ENCODE measurements around the gene ARFGAP1.
A peak's percentile ranks its signal among the peaks of the same experiment; 100 is the strongest.

ARFGAP1 gene

DNA sequence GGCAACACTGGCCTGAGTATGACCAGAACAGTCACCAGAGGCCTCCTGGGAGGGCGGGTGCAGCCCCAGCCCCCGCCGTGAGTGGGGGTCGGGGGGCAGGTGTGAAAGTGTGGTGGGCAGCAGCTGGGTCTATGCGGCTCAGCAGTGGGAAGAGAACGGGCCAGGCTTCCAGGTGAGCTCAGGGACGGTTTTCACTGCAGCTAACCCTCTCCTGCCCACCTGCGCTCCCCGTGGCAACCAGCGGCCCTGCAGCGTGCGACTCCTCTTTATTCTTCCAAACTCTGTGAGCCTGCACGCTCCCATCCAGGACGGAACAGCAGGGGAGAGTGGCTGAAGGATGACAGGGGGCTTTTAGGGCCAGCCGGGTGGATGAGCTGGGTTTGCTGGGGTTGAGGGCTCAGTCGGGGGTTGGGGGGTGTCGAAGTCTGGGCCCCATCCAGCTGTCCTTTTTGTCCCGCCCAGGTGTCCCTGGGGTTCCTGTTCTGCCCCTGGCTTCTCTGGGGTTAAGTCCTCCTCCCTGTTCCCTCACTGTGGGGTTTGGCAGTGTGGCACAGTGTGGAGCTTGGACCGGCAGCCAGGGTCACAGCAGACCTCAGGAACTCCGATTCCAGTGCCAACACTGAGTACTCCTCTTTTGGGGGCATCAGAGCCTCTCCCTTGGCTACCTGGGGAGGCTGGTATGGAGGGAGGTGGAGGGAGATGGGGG is 37.8 kb upstream of the ARFGAP1 start:
- Histone ChIP-seq H3K4me1 (ENCODE audit: insufficient read depth, low read length) (peaks cover 15% of the 10 kb centered on the region; the same call in 1 of the 2 replicates), H3K36me3 (ENCODE audit: insufficient read depth, low read length) (no peaks in the 10 kb centered on the region), H3K9ac (ENCODE audit: low read depth, low read length) (peak overlapping the region; percentile 19; the same call in 1 of the 2 replicates), H3K9me3 (ENCODE audit: control insufficient read depth, insufficient read depth, low read length) (no peaks in the 10 kb centered on the region)

DNA sequence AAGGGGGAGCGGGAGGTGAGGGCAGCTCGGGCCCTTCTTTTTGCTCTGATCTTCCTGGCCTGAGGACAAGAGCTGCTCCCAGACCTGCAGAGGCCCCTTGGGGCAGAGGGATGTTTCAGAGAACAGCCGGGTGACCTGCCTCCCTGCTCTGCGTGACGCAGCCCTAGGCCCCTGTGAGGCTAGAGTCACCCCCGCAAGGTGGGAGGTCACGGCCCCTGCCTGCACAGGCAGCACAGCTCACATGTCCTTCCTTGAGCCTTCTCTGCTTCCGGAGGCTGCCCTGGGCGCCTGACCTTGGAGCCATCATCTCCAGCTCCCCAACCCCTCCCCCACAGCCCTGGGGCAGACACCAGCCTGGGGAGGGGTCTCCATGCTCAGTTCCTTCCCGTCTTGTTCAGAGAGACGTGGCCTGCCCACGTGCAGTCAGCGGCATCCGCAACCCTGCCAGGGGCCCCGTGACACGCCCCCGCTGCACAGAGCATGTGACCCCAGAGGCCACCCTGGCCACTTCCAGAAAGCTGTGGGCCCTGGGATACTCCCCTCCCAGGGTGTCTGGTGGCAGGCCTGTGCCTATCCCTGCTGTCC is 37.1 kb upstream of the ARFGAP1 start, which contains the start of gene BIRC7:
TSS of gene BIRC7 (plus strand) at position 507 of the 585 bp plus-strand sequence. CDS start 192 bp downstream, outside the sequence.
- Histone ChIP-seq H3K36me3 (ENCODE audit: insufficient read depth, low read length) (no peaks in the 10 kb centered on the region), H3K4me1 (ENCODE audit: insufficient read depth, low read length) (peaks cover 15% of the 10 kb centered on the region; the same call in 1 of the 2 replicates), H3K9me3 (ENCODE audit: control insufficient read depth, insufficient read depth, low read length) (no peaks in the 10 kb centered on the region), H3K9ac (ENCODE audit: low read depth, low read length) (peak within 1 kb of the TSS; percentile 19; the same call in 1 of the 2 replicates)

- no peak overlapping the region for H3K9ac ChIP-seq (ENCODE audit: low read depth, low read length)
- H3K36me3 ChIP-seq (ENCODE audit: insufficient read depth, low read length): no peaks in the 10 kb centered on the region
- no peaks in the 10 kb centered on the region for H3K9me3 ChIP-seq (ENCODE audit: control insufficient read depth, insufficient read depth, low read length)
- peaks cover 15% of the 10 kb centered on the region; the same call in 1 of the 2 replicates for H3K4me1 ChIP-seq (ENCODE audit: insufficient read depth, low read length)
These were observed 36.3 kb upstream of the ARFGAP1 start for GRCh38 chr20:63236116-63236837.

DNA sequence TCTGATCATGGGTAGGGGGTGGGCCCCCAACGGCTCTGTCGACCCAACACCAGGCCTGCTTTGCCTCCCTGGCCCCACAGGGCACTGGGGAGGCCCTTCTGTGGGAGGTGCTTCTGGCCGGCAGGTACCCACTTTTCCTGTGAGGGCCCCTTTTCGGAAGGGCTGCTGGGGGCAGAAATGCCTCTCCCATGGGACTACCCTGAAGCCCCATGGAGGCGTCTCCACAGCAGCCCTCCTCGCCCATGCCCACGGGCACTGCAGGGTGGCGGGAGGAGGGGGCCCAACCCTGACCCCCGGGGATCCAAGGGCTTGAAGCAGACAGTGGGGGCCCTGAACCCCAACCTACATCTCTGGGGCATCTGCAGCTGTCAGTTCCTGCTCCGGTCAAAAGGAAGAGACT is 34.6 kb upstream of the ARFGAP1 start:
- Histone ChIP-seq H3K36me3 (ENCODE audit: insufficient read depth, low read length) (no peaks in the 10 kb centered on the region), H3K9ac (ENCODE audit: low read depth, low read length) (no peak overlapping the region), H3K4me1 (ENCODE audit: insufficient read depth, low read length) (peaks cover 12% of the 10 kb centered on the region; the same call in 1 of the 2 replicates), H3K9me3 (ENCODE audit: control insufficient read depth, insufficient read depth, low read length) (no peaks in the 10 kb centered on the region)

DNA sequence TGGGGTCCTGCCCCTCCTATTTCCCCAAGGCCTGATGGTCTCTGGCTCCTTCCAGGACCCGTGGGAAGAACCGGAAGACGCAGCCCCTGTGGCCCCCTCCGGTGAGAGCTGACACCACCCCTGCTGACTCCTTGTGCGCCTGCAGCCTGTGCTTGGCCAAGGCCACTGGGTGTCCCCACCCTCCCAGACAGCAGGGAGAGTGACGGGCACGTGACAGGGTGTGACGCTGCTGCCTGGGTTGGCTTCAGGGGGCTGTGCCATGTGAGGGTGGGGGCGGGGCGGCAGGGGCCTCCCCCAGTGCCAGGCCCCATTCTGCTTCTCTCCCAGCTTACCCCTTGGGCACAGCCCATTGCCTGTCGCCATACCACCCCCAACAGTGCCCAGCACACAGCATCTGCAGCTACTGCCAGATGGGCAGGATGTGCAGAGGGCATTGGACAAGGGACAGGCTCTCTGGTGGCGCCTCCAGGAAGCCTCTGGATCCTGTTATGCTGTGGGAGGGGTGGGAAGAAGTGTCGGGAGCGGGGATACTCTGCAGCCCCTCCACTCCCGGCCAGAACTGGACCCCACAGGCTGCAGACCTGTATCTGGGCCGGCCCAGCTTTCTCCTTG is 34.0 kb upstream of the ARFGAP1 start:
- H3K36me3 ChIP-seq (ENCODE audit: insufficient read depth, low read length): no peaks in the 10 kb centered on the region
- H3K4me1 ChIP-seq (ENCODE audit: insufficient read depth, low read length): peaks cover 12% of the 10 kb centered on the region; the same call in 1 of the 2 replicates
- H3K9me3 ChIP-seq (ENCODE audit: control insufficient read depth, insufficient read depth, low read length): no peaks in the 10 kb centered on the region
- H3K9ac ChIP-seq (ENCODE audit: low read depth, low read length): no peak overlapping the region

GRCh38 chr20:63239431-63239830 is 33.2 kb upstream of the ARFGAP1 start:
- Histone ChIP-seq H3K4me1 (ENCODE audit: insufficient read depth, low read length) (peaks cover 10% of the 10 kb centered on the region; the same call in 1 of the 2 replicates), H3K9me3 (ENCODE audit: control insufficient read depth, insufficient read depth, low read length) (no peaks in the 10 kb centered on the region), H3K9ac (ENCODE audit: low read depth, low read length) (no peak overlapping the region), H3K36me3 (ENCODE audit: insufficient read depth, low read length) (no peaks in the 10 kb centered on the region)

DNA sequence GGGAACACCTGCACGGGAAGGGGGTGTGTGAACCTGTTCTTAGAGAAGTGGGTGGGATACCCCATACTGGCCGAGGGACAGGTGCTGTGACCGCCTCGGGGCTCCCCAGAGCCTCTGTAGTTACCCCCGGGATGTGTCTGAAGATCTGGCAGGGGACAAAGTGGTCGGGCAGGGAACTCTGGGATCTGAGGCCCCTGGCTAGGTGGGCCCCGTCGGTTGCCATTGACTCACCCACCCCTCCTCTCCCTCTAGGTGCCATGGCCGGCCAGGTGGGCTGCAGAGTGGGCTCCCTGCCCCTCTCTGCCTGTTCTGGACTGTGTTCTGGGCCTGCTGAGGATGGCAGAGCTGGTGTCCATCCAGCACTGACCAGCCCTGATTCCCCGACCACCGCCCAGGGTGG is 32.6 kb upstream of the ARFGAP1 start:
- H3K9ac ChIP-seq (ENCODE audit: low read depth, low read length): no peak overlapping the region

DNA sequence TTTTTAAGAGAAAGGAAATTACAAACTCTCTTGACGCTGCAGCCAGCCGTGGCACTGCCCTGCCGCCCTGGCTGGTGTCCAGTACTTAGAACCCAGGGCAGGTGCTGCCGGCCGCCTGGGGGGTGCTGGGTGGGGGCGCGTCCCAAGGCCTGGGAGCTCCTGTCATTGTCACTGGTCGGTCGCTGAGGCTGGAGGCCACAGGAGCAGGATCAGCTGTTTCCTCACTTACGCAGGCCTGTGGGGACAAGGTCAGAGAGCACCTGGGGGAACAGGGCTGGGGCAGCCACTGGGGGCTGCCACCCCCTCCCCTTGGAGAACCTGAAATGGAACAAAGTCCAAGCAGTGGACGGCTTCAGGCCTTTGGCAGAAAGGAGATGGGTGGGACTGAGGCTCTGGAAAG is 31.3 kb upstream of the ARFGAP1 start:
- no peak overlapping the region for H3K9ac ChIP-seq (ENCODE audit: low read depth, low read length)
- H3K4me1 ChIP-seq (ENCODE audit: insufficient read depth, low read length): no peaks in the 10 kb centered on the region; the same call in 1 of the 2 replicates
- no peaks in the 10 kb centered on the region for H3K36me3 ChIP-seq (ENCODE audit: insufficient read depth, low read length)
- H3K9me3 ChIP-seq (ENCODE audit: control insufficient read depth, insufficient read depth, low read length): no peaks in the 10 kb centered on the region

More for the DNA sequence above, 32.6 kb upstream of the ARFGAP1 start:
- no peaks in the 10 kb centered on the region for H3K9me3 ChIP-seq (ENCODE audit: control insufficient read depth, insufficient read depth, low read length)
- no peaks in the 10 kb centered on the region for H3K36me3 ChIP-seq (ENCODE audit: insufficient read depth, low read length)
- H3K4me1 ChIP-seq (ENCODE audit: insufficient read depth, low read length): peaks cover 8% of the 10 kb centered on the region; the same call in 1 of the 2 replicates

- H3K4me1 ChIP-seq (ENCODE audit: insufficient read depth, low read length): peaks cover 7% of the 10 kb centered on the region; the same call in 1 of the 2 replicates
- no peaks in the 10 kb centered on the region for H3K36me3 ChIP-seq (ENCODE audit: insufficient read depth, low read length)
- no peaks in the 10 kb centered on the region for H3K9me3 ChIP-seq (ENCODE audit: control insufficient read depth, insufficient read depth, low read length)
- no peak overlapping the region for H3K9ac ChIP-seq (ENCODE audit: low read depth, low read length)
These were observed 29.9 kb upstream of the ARFGAP1 start for GRCh38 chr20:63242736-63243135.

DNA sequence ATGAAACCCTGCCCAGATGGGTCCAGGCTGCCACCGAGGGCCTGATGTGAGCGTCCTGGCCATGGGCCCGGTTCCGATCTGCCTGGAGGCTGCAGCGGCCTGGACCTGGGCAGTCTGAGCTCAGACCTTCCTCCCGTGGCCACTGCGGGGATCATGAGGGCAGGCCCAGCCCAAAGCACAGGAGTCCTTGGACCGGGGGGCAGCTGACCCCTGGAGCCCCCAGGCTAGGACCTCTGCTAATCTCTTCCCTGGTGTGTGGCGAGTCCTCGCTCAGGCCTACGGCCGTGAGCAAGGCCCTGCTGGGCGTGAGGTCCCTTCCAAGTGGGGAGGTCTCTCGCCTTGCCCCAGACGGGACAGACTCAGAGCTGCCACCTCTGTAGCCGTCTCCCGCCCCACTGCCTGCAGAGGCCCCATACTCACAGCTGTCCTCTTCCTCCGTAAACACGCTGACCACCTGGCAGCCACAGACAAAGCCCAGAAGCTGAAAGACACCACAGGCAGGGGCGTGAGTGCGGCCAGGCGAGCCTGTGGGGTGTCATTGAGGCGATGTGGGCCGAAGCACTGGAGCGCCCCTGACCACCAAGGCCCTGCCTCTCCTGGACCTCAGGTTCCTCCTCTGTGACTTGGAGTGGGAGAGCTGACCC is 28.9 kb upstream of the ARFGAP1 start:
- H3K4me1 ChIP-seq (ENCODE audit: insufficient read depth, low read length): peaks cover 7% of the 10 kb centered on the region; the same call in 1 of the 2 replicates
- no peaks in the 10 kb centered on the region for H3K9me3 ChIP-seq (ENCODE audit: control insufficient read depth, insufficient read depth, low read length)
- H3K9ac ChIP-seq (ENCODE audit: low read depth, low read length): no peak overlapping the region
- no peaks in the 10 kb centered on the region for H3K36me3 ChIP-seq (ENCODE audit: insufficient read depth, low read length)

- no peak overlapping the region for H3K9ac ChIP-seq (ENCODE audit: low read depth, low read length)
- H3K4me1 ChIP-seq (ENCODE audit: insufficient read depth, low read length): peaks cover 7% of the 10 kb centered on the region; the same call in 1 of the 2 replicates
- H3K36me3 ChIP-seq (ENCODE audit: insufficient read depth, low read length): no peaks in the 10 kb centered on the region
- no peaks in the 10 kb centered on the region for H3K9me3 ChIP-seq (ENCODE audit: control insufficient read depth, insufficient read depth, low read length)
These were observed 28.1 kb upstream of the ARFGAP1 start for GRCh38 chr20:63244468-63244867.

DNA sequence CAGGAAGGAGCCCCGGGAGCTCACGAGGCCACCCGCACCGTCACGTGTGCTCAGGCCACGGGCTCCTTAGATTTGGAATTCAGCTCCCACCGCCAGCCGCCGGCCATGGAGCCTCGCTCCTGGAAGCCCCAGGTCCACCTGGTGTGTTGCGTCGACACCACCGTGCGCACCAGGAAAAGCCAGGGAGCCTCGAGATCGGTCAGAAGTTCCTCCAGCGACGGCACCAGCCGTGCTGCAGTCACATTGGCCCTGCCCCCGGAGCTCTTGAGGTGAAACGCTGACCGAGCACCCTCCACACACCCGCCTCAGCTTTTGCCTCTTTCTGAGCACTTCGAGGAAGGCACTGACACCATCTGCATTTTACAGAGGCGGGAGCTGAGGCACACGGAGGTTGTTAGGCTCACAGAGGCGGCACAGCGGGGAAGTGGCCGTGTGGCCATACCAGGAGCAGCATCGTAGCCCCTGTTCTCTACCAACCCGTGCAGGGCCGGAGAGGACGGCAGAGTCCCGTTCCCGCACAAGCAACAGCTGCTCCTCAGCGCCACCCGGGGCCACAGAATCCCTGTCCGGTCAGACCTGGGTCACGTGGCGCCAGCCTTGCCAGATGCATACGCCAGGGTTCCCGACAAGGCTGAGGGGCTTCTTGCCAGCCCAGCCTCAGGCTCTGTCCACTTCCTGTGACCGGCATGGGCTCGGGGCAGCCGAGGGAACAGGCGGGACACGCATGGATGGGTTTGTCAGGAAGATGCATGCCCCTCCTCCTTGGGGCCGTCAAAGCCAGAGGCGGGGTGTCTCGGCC is 25.9 kb upstream of the ARFGAP1 start:
- Histone ChIP-seq H3K9me3 (ENCODE audit: control insufficient read depth, insufficient read depth, low read length) (no peaks in the 10 kb centered on the region), H3K36me3 (ENCODE audit: insufficient read depth, low read length) (no peaks in the 10 kb centered on the region), H3K4me1 (ENCODE audit: insufficient read depth, low read length) (peaks cover 7% of the 10 kb centered on the region; the same call in 1 of the 2 replicates), H3K9ac (ENCODE audit: low read depth, low read length) (peak overlapping the region; percentile 2; the same call in 1 of the 2 replicates)

- no peak overlapping the region for H3K9ac ChIP-seq (ENCODE audit: low read depth, low read length)
- H3K4me1 ChIP-seq (ENCODE audit: insufficient read depth, low read length): peaks cover 9% of the 10 kb centered on the region; the same call in 1 of the 2 replicates
- no peaks in the 10 kb centered on the region for H3K9me3 ChIP-seq (ENCODE audit: control insufficient read depth, insufficient read depth, low read length)
- no peaks in the 10 kb centered on the region for H3K36me3 ChIP-seq (ENCODE audit: insufficient read depth, low read length)
These were observed 24.9 kb upstream of the ARFGAP1 start for GRCh38 chr20:63247671-63248228.
